Ureter (tissue), 1 donor: ENCODE measurements around the gene GPN1. TPM values are rescaled to one million over a fixed set of nuclear protein-coding genes. Genes with fewer than 3 reads are reported as not detected.
"Not testable (repeated sequence)": the region's sequence is repeated elsewhere in the genome, so short reads cannot be mapped to it uniquely, and the experiment has no call there.

Experiments
- DNase-seq: peaks from one replicate; pipeline ENCODE4 v3.0.0-alpha.2; 2020; ENCODE audit warnings: low spot score
- total RNA-seq: library from RNA; stranded (reverse); gene quantifications from one replicate; pipeline ENCODE4 v1.2.4, GENCODE V29; 2023
- donor health status: DM: yes; HTN: yes; CAD: no.

GPN1 gene
- total RNA-seq, 1 donor from 2014 or later, result 27.3 TPM

DNA sequence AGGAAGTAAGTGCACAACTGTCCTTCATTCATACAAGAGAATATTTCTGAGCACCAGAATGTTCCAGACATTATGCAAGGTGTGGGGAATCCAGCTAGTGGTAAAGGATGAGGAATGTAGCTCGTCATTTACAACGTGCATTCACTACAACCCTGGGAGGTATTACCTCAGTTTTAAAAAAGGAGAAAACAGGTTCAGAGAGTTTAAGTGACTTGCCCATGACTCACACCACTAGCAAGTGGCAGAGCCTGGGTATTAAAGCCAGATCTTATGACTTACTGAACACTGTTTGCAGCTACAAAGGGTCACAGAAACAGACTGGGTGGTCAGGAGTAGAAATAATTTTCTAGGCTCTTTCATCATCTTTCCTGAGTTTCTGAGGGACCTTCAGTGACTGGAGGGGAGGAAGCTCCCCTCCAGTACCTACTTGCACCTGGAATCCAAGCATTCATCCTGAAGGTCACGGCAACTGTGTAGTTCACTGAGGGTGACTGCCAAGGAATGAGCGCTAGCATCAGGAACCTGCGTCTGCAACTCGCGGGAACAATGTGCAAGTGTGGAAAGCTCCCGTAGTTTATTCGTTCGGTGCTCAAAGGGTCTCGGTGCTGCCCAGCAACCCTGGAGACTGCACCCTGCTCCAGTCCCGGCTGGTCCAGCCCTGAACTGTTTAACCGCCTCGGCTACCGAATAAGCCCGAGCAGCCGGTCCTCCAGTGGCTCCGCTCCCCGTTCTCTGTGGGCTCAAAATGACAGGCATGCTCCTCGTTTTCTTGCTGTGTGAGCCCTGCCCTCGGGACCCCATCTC is 685 bp upstream of the GPN1 start:
- peak; percentile 43 for DNase-seq

DNA sequence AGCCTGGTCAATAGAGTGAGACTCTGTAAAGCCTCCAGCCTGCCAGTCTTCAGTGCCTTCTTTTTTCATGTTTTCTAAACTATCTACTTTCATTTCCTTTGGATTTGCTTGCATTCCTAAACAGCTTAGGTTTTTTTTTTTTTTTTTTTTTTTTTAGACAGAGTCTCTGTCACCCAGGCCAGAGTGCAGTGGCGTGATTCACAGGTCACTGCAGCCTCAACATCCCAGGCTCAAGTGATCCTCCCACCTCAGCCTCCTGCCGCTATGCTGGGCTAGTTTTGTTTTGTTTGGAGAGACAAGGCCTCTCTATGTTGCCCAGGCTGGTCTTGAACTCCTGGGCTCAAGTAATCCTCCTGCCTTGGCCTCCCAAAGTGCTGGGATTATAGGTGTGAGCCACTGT is 1.4 kb downstream of the GPN1 start:
- DNase-seq, result not testable (repeated sequence)

DNA sequence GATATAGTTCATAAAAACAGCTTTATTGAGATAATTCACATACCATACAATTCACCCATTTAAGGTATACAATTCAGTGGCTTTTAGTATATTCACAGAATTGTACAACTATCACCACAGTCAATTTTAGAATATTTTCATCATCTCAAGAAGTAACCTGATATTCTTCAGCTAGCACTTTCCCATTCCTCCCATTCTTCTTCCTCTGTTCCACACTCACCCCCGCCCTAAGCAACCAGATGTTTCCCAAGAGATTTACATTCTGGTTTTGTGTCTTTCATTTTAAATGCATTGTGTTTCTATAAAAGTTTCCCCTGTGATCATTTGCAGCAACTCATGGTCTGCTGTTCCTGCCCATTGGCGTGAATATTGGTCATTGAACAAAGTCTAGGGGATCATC is 5.4 kb downstream of the GPN1 start:
- DNase-seq, result no peak

- no peak for DNase-seq
Measured at GRCh38 chr2:27636766-27637165, 7.9 kb downstream of the GPN1 start.

DNA sequence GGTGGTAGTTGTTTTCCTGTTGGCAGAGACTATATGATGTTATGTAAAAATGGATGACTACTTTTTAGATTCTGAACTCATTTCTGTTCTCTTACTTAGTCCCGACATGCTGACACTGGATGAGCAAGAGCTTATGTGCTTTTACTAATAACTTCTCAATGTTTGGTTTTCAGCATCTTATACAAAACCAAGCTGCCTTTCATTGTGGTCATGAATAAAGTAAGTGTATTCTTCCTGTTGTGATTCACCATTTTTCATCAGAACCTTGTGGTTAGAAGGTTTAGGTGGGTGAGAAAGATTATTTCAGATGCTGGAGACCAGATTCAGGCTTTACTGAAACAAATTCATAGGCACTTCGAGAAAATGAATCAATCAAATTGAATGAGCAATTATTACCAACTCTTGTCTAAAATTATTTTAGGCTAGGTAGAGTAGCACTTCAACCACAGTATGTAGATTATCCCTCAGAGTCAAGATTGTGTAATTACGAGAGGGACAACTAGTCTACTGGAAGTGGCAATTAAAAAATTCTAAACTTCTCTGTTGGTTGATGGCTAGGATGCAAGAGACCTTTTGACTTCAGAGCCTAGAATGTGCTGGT is 9.3 kb downstream of the GPN1 start:
- DNase-seq, result no peak

- no peak for DNase-seq
Measured at GRCh38 chr2:27638709-27639108, 9.9 kb downstream of the GPN1 start.

- DNase-seq, result no peak
Measured at GRCh38 chr2:27640722-27641245, 11.9 kb downstream of the GPN1 start.

- DNase-seq, result no peak
Measured at GRCh38 chr2:27645197-27645596, 16.3 kb downstream of the GPN1 start.

DNA sequence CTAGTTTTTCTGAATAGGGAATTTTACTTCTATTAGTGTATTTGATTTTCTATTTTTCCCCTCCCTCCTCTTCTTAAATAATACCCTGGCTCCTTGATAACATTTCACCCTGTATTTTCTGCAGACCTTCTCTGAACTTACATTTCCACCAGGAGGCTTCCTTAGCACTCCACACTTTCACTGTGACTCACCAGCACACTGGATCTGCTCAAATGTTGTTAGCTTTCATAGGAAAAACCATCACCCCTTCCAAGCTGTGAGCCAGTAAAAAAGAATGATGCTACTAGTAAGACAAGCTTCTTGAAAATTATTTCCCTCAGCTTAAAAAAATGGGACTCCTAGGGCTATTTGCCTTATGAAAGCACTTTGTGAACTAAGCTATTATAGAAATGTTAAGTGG is 18.4 kb downstream of the GPN1 start:
- no peak for DNase-seq

DNA sequence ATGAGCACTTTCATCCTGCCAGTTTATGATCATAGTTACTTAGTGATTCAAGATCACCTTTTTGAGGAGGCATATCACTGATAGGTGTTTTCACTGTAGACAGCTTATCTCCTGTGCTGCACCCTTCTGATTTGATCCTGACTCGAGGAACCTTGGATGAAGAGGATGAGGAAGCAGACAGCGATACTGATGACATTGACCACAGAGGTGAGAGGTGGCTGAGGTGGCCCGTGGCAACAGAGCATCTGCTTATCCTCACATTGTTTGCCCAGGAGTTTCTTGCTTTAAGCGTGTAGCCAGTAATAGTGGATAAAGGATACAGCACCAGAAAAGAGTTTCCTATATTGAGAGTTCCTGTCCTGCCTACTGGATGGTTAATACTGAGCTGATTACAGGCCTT is 18.9 kb downstream of the GPN1 start:
- DNase-seq, result no peak

DNA sequence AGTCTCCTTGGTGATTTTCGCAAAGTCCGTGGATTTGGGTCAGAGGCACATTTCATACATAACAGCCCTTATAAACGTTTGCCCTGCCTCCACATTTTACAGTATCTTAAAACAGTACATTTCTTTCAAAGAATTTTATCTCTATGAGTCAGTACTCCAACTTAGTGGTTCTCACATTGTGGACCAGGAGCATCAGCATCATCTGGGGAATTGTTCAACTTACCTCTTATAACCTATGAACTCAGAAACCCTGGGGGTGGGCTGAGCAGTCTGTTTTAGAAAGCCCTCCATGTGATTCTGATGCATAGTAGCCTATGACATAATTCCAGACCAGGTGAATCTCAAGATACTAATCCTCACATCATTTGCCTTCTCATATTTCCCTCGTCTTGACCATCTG is 22.2 kb downstream of the GPN1 start:
- DNase-seq, result no peak

DNA sequence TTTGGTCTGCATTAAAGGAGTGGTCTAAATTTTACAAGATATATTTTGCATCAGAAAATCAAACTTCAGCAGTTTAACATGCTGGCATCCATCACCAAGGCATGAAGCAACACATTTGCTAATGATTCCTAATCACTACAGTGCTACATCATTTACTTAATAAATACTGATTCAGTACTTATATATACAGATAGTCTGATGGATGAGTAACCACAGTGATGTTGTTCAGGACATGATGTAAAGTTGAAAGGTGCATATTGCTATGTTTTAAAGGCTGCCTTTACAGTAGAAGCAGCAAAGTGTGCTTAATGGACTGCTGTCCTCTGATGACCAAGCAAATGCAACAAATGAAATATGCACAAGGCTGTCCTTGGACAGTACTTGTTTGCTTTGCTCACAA is 23.5 kb downstream of the GPN1 start:
- no peak for DNase-seq

GRCh38 chr2:27652790-27653189 is 23.9 kb downstream of the GPN1 start:
- DNase-seq, result no peak

- no peak for DNase-seq
Measured at GRCh38 chr2:27653397-27653796, 24.5 kb downstream of the GPN1 start.

GRCh38 chr2:27655155-27655951 is 26.5 kb downstream of the GPN1 start:
- DNase-seq, result no peak

DNA sequence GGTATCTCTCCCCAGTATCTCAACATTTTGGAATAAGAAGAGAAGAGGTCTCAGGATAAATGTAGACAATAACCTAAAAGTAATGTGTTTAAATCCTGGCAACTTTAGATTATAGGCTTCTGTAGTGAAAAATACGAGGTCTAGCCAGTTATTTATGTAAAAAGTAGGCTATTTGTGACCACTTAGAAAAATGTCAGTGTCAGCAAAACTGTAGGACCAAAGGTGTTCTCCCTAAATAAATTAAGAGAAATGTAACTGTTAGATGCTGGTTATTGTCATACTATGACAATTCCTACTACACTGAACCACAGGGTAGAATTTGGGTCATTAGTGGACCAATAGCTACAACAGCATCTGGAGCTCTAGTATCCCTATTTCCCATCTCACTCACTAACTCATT is 32.5 kb downstream of the GPN1 start:
- no peak for DNase-seq

DNA sequence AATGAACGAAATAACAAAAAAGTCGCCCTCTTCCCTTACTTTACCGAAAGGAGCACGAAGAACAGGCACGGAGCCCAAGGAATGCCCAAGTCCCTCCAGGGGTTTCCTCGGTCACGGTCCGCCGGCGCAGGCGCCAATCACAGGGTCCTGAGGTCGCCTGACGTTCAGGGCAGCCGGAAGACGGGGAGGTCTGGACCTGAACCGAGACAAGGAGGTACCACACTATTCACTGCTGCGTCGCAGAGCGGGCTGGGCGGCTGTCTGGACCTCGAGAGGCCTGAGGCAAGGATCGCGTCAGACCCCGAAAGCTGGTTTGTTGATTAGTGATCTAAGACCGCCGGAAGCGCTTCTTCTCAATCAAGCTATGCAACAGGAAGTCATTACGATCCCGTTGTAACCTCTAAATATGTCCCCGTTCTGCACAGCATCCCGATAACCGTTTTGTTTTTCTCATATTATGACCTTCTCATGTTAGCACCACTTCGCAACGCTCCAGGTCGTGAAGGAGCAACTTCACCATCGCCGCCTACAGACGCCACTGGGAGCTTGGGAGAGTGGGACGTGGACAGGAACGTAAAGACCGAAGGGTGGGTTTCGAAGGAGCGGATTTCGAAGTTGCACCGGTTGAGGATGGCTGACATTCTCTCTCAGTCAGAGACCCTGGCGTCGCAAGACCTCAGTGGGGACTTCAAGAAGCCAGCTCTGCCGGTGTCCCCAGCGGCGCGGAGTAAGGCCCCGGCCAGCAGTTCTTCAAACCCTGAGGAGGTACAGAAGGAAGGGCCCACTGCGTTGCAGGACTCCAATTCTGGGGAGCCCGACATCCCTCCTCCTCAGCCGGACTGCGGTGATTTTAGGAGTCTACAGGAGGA is 34.7 kb downstream of the GPN1 start, which contains the start of the genes SLC4A1AP and SUPT7L:
TSS of gene SLC4A1AP (plus strand) at position 605 of the 869 bp plus-strand sequence. CDS start at position 631, 26 bp downstream.
TSS of gene SUPT7L (minus strand) at position 330 of the 869 bp plus-strand sequence. CDS start 1,422 bp downstream, outside the sequence.
- peak; percentile 67 for DNase-seq

GRCh38 chr2:27664154-27664574 is 35.3 kb downstream of the GPN1 start:
- DNase-seq, result no peak

GRCh38 chr2:27664622-27665363 is 35.9 kb downstream of the GPN1 start:
- no peak for DNase-seq

DNA sequence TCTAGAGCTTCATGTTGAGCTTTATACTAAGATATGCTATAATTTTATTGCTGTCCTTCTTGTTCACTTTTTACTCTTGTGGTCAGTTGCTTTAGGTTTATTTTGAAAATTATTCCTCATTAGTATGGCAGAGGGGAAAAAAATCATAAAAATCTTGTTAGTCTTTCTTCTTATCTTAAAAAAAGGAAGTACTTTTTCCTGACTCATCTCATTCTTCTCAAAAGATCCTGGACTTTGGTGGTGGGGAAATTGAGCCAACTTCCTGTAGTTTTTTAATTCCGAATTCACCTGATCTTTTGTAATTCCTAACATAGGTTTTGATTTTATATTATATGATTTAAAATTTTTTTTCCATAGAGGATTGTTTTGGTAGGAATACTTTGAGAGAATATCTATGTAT is 38.6 kb downstream of the GPN1 start:
- no peak for DNase-seq
